Stimulated activated effector memory CD8-positive, alpha-beta T cell treated with anti-CD3 and anti-CD28 coated beads, Interleukin-12 subunit alpha, Interleukin-12 subunit beta, amount 100 ng/mL, for 72 hours (primary cell): ENCODE data around the gene SPPL3.
A peak's percentile ranks its signal among the peaks of the same experiment; 100 is the strongest.

Experiments used
- ATAC-seq: fragments of 150-1000 bp; cut with Tn5 transposase; 2 replicates; pipeline ENCODE4 v1.10.0; 2021
- DNase-seq, 2 donors: peaks; one replicate each; pipeline ENCODE4 v3.0.0; 2021 to 2022; ENCODE audit warnings: low spot score in 2 of 2
- H3K27ac Mint-ChIP-seq: one replicate; pipeline ENCODE4 v1.8.0; 2022; ENCODE audit warnings: mild to moderate bottlenecking, mixed read lengths
- H3K36me3 Mint-ChIP-seq: one replicate; pipeline ENCODE4 v1.8.0; 2022; ENCODE audit warnings: mild to moderate bottlenecking, mixed read lengths
- H3K4me1 Mint-ChIP-seq: one replicate; pipeline ENCODE4 v1.8.0; 2022; ENCODE audit warnings: mixed read lengths
- H3K4me3 Mint-ChIP-seq: one replicate; pipeline ENCODE4 v1.8.0; 2022; ENCODE audit warnings: mild to moderate bottlenecking, mixed read lengths
- H3K9me3 Mint-ChIP-seq: one replicate; pipeline ENCODE4 v1.8.0; 2022; ENCODE audit warnings: mixed read lengths

Gene SPPL3

DNA sequence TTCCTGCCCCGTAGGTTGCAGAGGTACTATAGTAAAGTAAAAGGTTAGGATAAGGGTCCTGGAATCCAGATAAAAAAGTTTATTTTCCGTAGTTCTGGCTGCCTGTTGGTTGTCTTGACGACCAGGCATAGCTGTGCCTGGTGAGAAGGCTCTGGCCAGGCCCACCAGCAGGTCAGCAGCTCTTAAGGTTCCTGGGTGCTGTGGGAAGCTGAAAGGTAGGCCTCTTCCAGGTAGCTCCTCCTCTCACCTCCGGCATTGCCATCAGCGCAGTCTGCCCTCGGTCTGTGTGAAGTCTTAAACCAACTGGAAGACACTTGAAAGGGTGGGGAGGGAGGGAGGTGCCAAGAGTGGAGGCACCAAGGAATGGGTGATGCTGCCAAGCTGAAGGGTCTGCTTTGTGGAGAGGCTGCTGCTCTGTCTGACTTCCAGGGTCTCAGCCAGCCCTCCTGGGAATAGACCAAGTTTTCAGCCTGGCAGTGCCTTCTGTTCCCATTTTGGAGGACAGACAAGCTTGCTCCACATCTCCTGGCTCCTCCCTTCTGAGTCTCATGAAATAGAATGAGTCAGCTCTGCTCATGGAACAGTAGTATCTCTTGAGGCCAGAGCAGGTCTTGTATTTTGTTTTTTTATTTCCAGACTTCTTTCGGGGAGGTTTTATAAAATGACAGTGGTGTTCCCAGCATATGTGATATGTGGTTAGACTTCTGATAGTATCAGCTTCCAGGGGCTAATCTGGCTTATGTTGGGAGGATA, 183.7 kb downstream of the SPPL3 start:
- ATAC-seq, result no peak
- peaks cover 90% of the 10 kb centered on the region for H3K36me3 Mint-ChIP-seq
- no peak overlapping the region for H3K4me3 Mint-ChIP-seq
- no peak overlapping the region for H3K27ac Mint-ChIP-seq
- H3K4me1 Mint-ChIP-seq, result peaks cover 22% of the 10 kb centered on the region
- DNase-seq, result no peak
- H3K9me3 Mint-ChIP-seq, result no peaks in the 10 kb centered on the region

- ATAC-seq, result no peak
- Mint-ChIP-seq H3K4me3 (no peak overlapping the region), H3K4me1 (peaks cover 15% of the 10 kb centered on the region), H3K9me3 (no peaks in the 10 kb centered on the region), H3K36me3 (peaks cover 95% of the 10 kb centered on the region), H3K27ac (no peak overlapping the region)
- no peak for DNase-seq
Measured at GRCh38 chr12:120719496-120720233, 184.5 kb downstream of the SPPL3 start.

- H3K9me3 Mint-ChIP-seq, result no peaks in the 10 kb centered on the region
- ATAC-seq (no peak), DNase-seq (no peak)
- no peak overlapping the region for H3K4me3 Mint-ChIP-seq
- H3K27ac Mint-ChIP-seq, result peak overlapping the region; percentile 34
- peaks cover 96% of the 10 kb centered on the region for H3K36me3 Mint-ChIP-seq
- peaks cover 13% of the 10 kb centered on the region for H3K4me1 Mint-ChIP-seq
Measured at GRCh38 chr12:120719072-120719471, 185.1 kb downstream of the SPPL3 start.

DNA sequence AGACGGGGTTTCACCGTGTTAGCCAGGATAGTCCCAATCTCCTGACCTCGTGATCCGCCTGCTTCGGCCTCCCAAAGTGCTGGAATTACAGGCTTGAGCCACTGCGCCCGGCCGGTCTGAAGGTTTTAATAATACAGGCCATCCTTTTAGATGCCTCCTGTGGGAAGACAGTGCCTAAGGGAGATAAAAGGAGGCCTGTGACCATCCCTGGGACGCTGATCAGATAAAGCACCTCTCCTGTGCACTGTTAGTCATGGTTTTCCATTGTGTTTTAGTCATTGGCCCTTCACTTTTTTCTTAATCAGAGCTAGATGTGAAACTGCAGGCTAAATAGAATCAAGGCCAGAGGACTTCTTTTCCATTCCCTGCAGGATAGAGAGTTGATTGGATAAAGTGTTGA, 186.1 kb downstream of the SPPL3 start:
- DNase-seq, result no peak
- peaks cover 92% of the 10 kb centered on the region for H3K36me3 Mint-ChIP-seq
- H3K4me3 Mint-ChIP-seq, result no peak overlapping the region
- no peaks in the 10 kb centered on the region for H3K9me3 Mint-ChIP-seq
- H3K27ac Mint-ChIP-seq, result no peak overlapping the region
- H3K4me1 Mint-ChIP-seq, result peaks cover 20% of the 10 kb centered on the region
- ATAC-seq, result no peak

DNA sequence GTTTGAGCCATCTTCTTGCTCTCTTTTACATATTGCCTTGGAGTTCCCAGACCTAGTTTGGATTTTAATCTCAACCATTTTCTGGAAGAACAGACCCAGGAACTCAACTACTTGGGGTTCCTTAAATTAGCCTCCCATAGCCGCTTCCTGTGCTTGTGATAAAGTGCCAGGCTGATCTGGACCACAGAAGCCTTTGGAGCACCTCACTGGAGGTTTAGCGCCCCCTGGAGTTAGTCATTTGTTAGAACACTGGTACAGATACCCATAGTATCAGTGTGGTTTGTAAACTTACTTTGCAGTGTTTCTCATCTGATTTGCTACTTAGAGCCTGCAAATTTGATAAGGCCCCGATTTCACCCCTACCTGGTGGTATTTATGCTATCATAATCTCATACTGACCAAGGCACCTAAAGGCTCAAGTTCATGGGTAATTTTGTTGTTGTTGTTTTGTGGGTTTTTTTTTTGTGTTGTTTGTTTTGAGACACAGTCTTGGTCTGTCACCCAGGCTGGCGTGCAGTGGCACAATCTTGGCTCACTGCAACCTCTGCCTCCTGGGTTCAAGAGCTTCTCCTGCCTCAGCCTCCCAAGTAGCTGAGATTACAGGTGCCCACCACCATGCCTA, 190.2 kb downstream of the SPPL3 start:
- peak; percentile 66 to 84 for DNase-seq
- H3K4me3 Mint-ChIP-seq, result no peak overlapping the region
- H3K27ac Mint-ChIP-seq, result peak overlapping the region; percentile 69
- H3K9me3 Mint-ChIP-seq, result no peaks in the 10 kb centered on the region
- ATAC-seq, result peak; percentile 74
- peaks cover 55% of the 10 kb centered on the region for H3K36me3 Mint-ChIP-seq
- peaks cover 44% of the 10 kb centered on the region for H3K4me1 Mint-ChIP-seq

- peaks cover 39% of the 10 kb centered on the region for H3K4me1 Mint-ChIP-seq
- no peak for DNase-seq
- H3K27ac Mint-ChIP-seq, result peak overlapping the region; percentile 32
- ATAC-seq, result no peak
- H3K9me3 Mint-ChIP-seq, result no peaks in the 10 kb centered on the region
- H3K4me3 Mint-ChIP-seq, result no peak overlapping the region
- H3K36me3 Mint-ChIP-seq, result peaks cover 41% of the 10 kb centered on the region
Measured at GRCh38 chr12:120712610-120713009, 191.5 kb downstream of the SPPL3 start.
